ENCODE data around the gene TSPAN18. TPM values are rescaled to one million over a fixed set of nuclear protein-coding genes. Genes with fewer than 3 reads are reported as not detected.

The TSPAN18 gene
- total and polyA plus RNA-seq, 2 experiments from 2014 or later, result 68.6 to 82.8 TPM

GRCh38 chr11:44954051-44954906, 227.5 kb downstream of the TSPAN18 start:
- H3K4me1 ChIP-seq (ENCODE audit: low read depth), result peaks cover 40% of the 10 kb centered on the region
- peak overlapping the region; percentile 66 for H3K27ac ChIP-seq
- no peaks in the 10 kb centered on the region for H3K36me3 ChIP-seq
- no peak for DNase-seq (ENCODE audit: low read depth in 1 of 2, low spot score in 1 of 2)
- no peaks in the 10 kb centered on the region for H3K27me3 ChIP-seq
- H3K9me3 ChIP-seq (ENCODE audit: low read depth), result no peaks in the 10 kb centered on the region
- no peak for TF ChIP-seq CTCF (IDR thresholded peaks at IDR 0.05; ENCODE audit: low read depth, low read length)
- H3K4me3 ChIP-seq, result no peak overlapping the region

- no peak for TF ChIP-seq CTCF (IDR thresholded peaks at IDR 0.05; ENCODE audit: low read depth, low read length)
- Histone ChIP-seq H3K27me3 (no peaks in the 10 kb centered on the region), H3K4me3 (no peak overlapping the region), H3K4me1 (ENCODE audit: low read depth) (peaks cover 40% of the 10 kb centered on the region), H3K27ac (peak overlapping the region; percentile 26), H3K9me3 (ENCODE audit: low read depth) (no peaks in the 10 kb centered on the region), H3K36me3 (no peaks in the 10 kb centered on the region)
- peak in 1 of 2 donors; percentile 96 for DNase-seq (ENCODE audit: low read depth in 1 of 2, low spot score in 1 of 2)
Observed at GRCh38 chr11:44955015-44955738, 228.4 kb downstream of the TSPAN18 start.

GRCh38 chr11:44957040-44957515, 230.3 kb downstream of the TSPAN18 start:
- no peaks in the 10 kb centered on the region for H3K9me3 ChIP-seq (ENCODE audit: low read depth)
- no peak for TF ChIP-seq CTCF (IDR thresholded peaks at IDR 0.05; ENCODE audit: low read depth, low read length)
- no peak overlapping the region for H3K4me3 ChIP-seq
- no peak overlapping the region for H3K27ac ChIP-seq
- peaks cover 31% of the 10 kb centered on the region for H3K4me1 ChIP-seq (ENCODE audit: low read depth)
- no peaks in the 10 kb centered on the region for H3K36me3 ChIP-seq
- DNase-seq (ENCODE audit: low read depth in 1 of 2, low spot score in 1 of 2), result peak; percentile 19 to 39
- no peaks in the 10 kb centered on the region for H3K27me3 ChIP-seq

- no peak for DNase-seq (ENCODE audit: low read depth in 1 of 2, low spot score in 1 of 2)
- TF ChIP-seq CTCF (IDR thresholded peaks at IDR 0.05; ENCODE audit: low read depth, low read length), result no peak
- no peaks in the 10 kb centered on the region for H3K27me3 ChIP-seq
- H3K36me3 ChIP-seq, result no peaks in the 10 kb centered on the region
- H3K27ac ChIP-seq, result no peak overlapping the region
- H3K9me3 ChIP-seq (ENCODE audit: low read depth), result no peaks in the 10 kb centered on the region
- no peak overlapping the region for H3K4me3 ChIP-seq
- peaks cover 25% of the 10 kb centered on the region for H3K4me1 ChIP-seq (ENCODE audit: low read depth)
Observed at GRCh38 chr11:44957776-44958564, 231.2 kb downstream of the TSPAN18 start.

GRCh38 chr11:44959064-44959463, 232.3 kb downstream of the TSPAN18 start:
- no peaks in the 10 kb centered on the region for H3K27me3 ChIP-seq
- TF ChIP-seq CTCF (IDR thresholded peaks at IDR 0.05; ENCODE audit: low read depth, low read length), result no peak
- no peaks in the 10 kb centered on the region for H3K9me3 ChIP-seq (ENCODE audit: low read depth)
- no peak overlapping the region for H3K27ac ChIP-seq
- no peaks in the 10 kb centered on the region for H3K36me3 ChIP-seq
- no peak overlapping the region for H3K4me3 ChIP-seq
- no peak for DNase-seq (ENCODE audit: low read depth in 1 of 2, low spot score in 1 of 2)
- peaks cover 22% of the 10 kb centered on the region for H3K4me1 ChIP-seq (ENCODE audit: low read depth)

Data from cardiac muscle cell (in vitro differentiated cells and primary cell).